ENCODE results near the gene OR1L8.

- no peak for TF ChIP-seq CTCF (IDR thresholded peaks at IDR 0.05)
- no peak for TF ChIP-seq POLR2A (IDR thresholded peaks at IDR 0.05)
Measured at GRCh38 chr9:122614362-122614761, 31.2 kb upstream of the OR1L8 start, which contains the start of gene OR1Q1.

Data from thyroid gland (tissue), 4 donors.